NCI-H1694 treated with DMSO at 0.1 percent for 48 hours (cell line): ENCODE measurements around the gene ASPSCR1.
A peak's percentile ranks its signal among the peaks of the same experiment; 100 is the strongest.
"Not testable (repeated sequence)": the region's sequence is repeated elsewhere in the genome, so short reads cannot be mapped to it uniquely, and the experiment has no call there.

Source experiments
- DNase-seq: peaks from one replicate; lab custom pipeline; 2025; lab: John Stamatoyannopoulos, UW

ASPSCR1 gene

DNA sequence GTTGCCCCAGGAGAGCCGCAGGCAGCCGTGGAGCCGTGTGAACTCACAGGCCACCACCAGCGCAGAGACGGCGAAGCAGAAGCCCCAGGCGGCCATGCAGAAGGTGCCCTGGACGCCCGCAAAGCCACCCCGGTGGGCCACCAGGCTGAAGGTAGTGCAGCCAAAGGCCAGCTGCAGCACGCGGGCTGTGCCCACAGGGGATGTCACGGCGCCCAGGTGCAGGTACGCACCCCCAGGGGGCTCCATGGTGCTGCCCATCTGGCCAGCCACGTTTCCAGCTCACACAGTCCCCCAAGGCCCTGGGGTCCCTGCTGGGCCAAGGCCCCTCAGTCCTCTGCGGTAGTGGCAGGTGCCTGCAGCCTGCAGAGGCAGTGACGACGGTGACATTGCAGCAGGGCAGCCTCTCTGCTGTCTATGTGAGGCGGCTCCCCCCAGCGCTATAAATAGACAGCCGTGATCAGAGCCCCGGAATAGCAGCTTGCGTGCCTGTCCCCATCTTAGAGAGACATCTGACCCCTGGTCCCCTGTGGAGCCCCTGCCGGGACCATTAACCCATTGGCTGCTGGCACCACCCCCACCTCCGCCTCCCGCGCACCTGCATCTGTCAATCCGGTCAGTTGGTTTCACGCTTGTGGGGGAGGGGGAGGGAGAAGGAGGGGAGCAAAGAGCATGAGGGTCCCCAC, 35.8 kb upstream of the ASPSCR1 start:
- DNase-seq: no peak

DNA sequence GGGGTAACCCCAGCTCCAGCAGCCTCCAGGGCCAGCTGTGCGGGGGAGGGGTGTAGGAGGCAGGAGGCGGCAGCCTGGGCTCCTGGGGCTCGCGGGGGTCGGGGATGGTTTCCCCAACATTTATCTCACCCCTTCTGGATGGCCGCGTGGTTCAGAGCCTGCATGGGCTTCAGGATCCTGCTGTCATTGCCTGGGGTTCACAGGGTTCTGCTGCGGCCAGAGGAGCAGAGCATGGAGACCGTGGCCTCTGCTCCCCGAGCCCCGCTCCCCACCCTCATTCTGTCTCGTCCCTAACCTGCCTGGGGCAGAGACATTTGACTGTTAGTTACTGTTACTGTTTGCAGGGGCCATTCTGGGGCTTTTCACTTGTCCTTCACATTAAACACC, 35.3 kb upstream of the ASPSCR1 start:
- no peak for DNase-seq

GRCh38 chr17:81944858-81945257, 32.6 kb upstream of the ASPSCR1 start:
- no peak for DNase-seq

DNA sequence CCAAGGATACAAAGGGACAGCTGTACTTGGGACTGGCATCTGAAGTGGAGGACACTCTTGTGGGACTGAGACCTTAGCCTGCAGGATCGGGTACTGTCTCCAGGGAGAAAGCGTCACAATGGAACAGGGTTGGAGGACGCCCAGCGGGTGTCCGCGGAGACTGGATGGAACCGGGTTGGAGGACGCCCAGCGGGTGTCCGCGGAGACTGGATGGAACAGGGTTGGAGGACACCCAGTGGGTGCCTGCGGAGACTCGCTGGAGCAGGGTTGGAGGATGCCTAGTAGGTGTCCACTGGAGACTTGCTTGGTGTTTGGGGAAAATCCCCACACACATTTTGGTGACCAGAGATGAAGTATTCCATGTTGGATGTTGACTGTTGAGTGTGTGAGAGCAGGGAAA, 30.2 kb upstream of the ASPSCR1 start, which contains the start of gene MYADML2:
MYADML2 (minus strand) TSS at position 45 of the 400 bp plus-strand sequence. CDS start 5,492 bp downstream, outside the sequence.
- no peak for DNase-seq

DNA sequence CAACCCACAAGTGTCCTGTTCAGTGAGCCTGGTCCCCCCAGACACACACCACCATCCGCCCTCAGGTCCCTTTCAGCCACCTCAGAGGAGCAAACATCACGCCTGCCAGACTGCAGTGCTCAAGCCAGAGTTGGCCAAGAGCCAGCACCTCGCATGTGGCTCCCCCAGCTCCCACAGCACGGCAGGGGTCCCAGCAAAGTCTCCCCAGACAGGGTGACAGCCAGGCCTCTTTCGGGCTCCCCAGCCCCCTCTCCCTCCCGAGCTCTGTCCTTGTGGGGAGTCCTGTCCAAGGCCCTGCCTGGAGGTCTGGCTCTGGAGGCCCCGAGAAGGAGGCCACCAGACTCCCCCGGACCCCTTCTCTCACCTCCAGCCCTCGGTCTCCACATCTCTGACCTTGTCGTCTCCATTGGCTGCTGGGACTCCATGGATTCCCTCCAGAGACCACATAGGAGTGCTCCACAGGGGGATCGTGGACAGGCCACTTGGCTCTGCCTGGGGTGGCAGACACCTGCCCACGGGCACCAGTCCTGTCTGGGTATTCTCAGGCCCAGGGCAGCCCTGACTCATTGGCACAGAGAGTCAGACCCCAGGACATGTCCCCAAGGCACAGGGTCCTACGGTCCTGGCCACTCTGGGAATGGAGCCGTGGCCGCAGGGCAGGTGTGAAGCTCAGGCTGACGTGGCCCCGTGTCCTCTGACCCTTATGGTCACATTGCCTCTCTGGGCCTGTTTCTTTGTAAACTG, 28.6 kb upstream of the ASPSCR1 start:
- no peak for DNase-seq

- DNase-seq: no peak
These were observed 26.9 kb upstream of the ASPSCR1 start for GRCh38 chr17:81950501-81950900.

- no peak for DNase-seq
These were observed 25.4 kb upstream of the ASPSCR1 start for GRCh38 chr17:81951785-81952684.

- no peak for DNase-seq
These were observed 24.6 kb upstream of the ASPSCR1 start for GRCh38 chr17:81952792-81953228.

- not testable (repeated sequence) for DNase-seq
These were observed 24.0 kb upstream of the ASPSCR1 start for GRCh38 chr17:81953443-81953842.

DNA sequence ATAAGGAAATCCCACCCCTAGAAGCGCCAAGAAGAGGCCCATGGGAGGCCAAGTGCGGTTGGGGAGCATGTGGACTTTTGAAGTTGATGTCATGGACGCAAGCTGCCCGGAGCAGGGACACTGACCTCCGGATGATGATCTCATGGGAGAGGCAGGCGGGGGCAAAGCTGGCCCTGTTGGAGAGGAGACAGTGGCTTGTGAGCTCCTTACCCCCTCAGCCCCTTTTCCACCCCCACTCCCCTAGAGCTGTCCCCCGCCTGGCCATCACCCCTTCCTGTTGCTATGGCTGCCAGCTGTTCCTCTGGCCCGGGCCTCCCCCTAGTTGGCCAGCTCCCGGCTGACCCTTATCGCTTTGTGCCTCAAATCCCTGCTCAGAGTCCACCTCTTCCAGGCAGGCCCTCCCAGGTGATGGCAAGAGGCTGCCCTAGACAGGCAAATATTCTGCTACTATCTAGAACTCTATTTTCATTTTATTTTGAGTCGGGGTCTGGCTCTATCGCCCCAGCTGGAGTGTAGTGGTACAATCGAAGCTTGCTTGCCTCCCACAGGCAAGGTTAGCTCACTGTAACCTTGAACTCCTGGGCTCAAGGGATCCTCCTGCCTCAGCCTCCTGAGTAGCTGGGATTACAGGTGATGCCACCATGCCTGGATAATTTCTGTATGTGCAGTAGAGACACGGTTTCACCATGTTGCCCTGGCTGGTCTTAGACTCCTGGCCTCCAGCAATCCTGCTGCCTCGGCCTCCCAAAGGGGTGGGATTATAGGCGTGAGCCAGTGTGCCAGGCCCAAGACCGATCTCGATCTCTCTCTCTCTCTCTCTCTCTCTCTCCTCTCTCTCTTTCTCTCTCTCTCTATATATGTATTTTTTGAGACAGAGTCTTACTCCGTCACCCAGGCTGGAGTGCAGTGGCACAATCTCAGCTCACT, 23.0 kb upstream of the ASPSCR1 start:
- DNase-seq: no peak

DNA sequence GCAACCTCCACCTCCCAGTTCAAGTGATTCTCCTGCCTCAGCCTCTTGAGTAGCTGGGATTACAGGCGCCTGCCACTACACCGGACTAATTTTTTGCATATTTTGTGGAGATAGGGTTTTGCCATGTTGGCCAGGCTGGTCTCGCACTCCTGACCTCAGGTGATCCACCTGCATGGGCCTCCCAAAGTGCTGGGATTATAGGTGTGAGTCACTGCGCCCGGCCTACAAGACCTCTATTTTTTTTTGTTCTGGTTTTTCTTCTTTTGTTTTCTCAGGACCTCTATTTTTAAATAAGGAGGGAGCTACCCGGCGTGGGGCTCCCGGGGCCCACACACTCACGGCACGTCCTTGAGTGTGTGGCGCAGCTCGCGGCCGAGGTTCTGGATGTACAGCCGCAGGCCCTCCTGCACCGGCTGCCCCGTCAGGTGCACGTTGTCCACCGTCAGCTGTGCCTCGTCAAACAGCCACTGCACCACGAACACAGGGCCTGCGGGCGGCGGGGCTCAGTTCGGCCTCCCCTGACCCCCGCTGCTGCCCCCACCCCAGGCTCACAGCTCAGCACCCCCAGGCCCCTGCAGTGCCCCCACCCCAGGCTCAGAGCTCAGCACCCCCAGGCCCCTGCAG, 22.3 kb upstream of the ASPSCR1 start:
- no peak for DNase-seq

GRCh38 chr17:81955756-81956544, 21.5 kb upstream of the ASPSCR1 start:
- no peak for DNase-seq

DNA sequence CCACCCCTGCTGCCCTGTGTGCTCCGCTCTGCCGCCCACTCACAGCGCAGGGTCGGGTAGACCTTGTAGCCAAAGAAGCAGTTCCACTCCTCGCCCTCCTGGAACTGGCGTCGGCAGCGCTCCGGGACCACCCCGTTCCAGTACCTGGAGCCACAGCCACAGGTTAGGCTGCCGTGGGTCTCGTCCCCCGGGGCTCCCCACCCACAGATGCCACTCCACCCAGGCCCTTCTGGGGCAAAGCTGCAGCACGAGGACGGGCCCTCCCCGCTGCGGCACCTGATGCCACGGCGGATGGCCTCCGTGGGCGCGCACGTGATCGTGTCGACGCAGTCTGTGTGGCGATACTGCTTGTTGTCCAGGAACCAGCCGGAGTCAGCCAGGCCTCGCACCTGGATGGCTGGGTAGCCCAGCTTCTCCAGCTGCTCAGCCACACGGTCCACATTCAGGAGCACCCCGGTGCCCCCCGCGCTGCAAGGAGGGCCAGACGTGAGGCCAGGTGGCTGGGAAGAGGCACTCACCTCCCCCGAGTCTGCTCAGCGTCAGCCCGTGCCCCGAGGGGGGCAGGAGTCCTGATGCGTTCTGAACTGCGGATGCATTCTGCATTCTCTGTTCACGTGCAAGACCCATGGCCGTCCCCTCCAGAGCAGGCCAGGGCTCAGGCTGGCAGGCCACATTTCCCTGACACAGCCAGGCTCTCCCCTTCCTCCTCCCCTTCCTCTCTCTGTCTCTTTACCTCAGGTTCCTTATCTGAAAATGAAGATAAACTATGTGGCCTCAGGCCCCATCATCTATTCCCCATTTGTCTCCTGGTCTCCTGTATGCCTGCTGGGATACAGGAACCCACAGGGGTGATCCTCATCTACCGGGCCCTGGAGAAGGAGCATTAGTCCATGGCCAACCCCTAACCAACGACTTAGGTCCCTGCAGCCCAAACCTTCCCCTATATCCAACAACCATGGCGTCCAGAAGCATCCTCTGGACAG, 20.5 kb upstream of the ASPSCR1 start:
- DNase-seq: no peak

- DNase-seq: no peak
These were observed 19.6 kb upstream of the ASPSCR1 start for GRCh38 chr17:81957691-81958432.

- no peak for DNase-seq
These were observed 18.6 kb upstream of the ASPSCR1 start for GRCh38 chr17:81958633-81959342.

DNA sequence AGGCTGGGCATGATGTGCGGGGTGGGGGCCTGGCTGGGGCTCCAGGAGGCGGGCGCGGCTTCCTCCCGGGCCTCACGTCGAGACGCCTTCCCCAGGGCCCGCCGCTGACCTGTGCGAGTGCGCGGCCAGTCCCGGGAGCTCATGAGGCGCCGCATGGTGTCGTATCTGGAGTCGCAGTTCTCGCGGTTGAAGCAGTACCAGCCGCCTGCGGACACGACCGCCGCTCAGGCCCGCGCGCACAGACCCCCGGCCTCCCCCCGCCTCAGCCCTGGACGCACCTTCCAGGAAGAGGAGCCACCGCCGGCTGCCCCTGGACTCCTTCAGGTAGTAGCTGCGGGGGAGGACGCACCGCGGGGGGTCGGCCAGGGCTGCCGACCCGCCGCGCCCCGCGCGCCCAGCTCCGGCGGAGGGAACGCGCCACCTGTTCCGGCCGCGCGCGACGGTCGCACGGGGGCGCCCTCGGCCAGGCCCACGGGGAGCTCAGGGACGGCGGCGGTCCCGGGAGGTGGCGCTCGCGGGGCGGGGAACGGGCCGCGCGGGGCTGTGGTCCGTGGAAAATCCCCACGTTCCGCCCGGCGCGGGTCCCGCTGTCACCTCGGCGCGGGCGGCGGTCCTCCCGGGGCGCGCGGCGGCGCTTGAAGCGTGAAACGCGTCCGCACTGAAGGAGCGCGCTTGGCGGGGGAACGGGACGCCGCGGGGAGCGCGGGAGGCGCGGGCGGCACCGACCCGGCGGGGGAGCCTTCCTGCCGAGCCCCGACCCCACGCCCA, 17.9 kb upstream of the ASPSCR1 start:
- peak; percentile 28 for DNase-seq
